Mesendoderm (in vitro differentiated cells): ENCODE measurements around the gene MMP8.

Experiments
- DNase-seq: peaks from one replicate; pipeline ENCODE4 v3.0.0; 2013
- H2AK5ac ChIP-seq: 2 replicates; pipeline ENCODE4 v1.6.1; 2013; ENCODE audit warnings: low read length, inconsistent platforms
- H2BK120ac ChIP-seq: 2 replicates; pipeline ENCODE4 v1.6.1; 2013; ENCODE audit warnings: low read depth, mild to moderate bottlenecking, low read length, moderate library complexity, mixed read lengths
- H2BK15ac ChIP-seq: replicated peaks from 2 replicates; pipeline ENCODE4 v1.6.1; 2013; ENCODE audit warnings: low read depth, mild to moderate bottlenecking, moderate library complexity
- H2BK5ac ChIP-seq: 2 replicates; pipeline ENCODE4 v1.6.1; 2013; ENCODE audit warnings: low read length, inconsistent platforms
- H3K18ac ChIP-seq: 2 replicates; pipeline ENCODE4 v1.6.1; 2013; ENCODE audit warnings: mild to moderate bottlenecking, low read length, mixed read lengths
- H3K23ac ChIP-seq: one replicate; pipeline ENCODE4 v1.6.1; 2013; ENCODE audit warnings: low read length
- H3K27ac ChIP-seq: 2 replicates; pipeline ENCODE4 v1.5.1; 2013; ENCODE audit warnings: low read depth, mild to moderate bottlenecking, inconsistent platforms, low read length, moderate library complexity
- H3K27me3 ChIP-seq: 2 replicates; pipeline ENCODE4 v1.6.1; 2013; ENCODE audit warnings: low read length, control low read depth, mild to moderate bottlenecking, inconsistent platforms; ENCODE audit not compliant: insufficient read depth, poor library complexity
- H3K36me3 ChIP-seq: 2 replicates; pipeline ENCODE4 v1.6.1; 2013; ENCODE audit warnings: low read length, inconsistent platforms; ENCODE audit not compliant: control insufficient read depth, insufficient read depth
- H3K4ac ChIP-seq: one replicate; pipeline ENCODE4 v1.6.1; 2013; ENCODE audit warnings: low read depth, mild to moderate bottlenecking, low read length, moderate library complexity
- H3K4me1 ChIP-seq: 2 replicates; pipeline ENCODE4 v1.6.1; 2013; ENCODE audit warnings: low read depth, low read length, inconsistent platforms; ENCODE audit not compliant: control insufficient read depth
- H3K4me2 ChIP-seq: 2 replicates; pipeline ENCODE4 v1.6.1; 2013; ENCODE audit warnings: low read length
- H3K4me3 ChIP-seq: 2 replicates; pipeline ENCODE4 v1.5.1; 2013; ENCODE audit warnings: mild to moderate bottlenecking, low read length
- H3K56ac ChIP-seq: one replicate; pipeline ENCODE4 v1.6.1; 2013; ENCODE audit warnings: low read length
- H3K79me1 ChIP-seq: 2 replicates; pipeline ENCODE4 v1.6.1; 2013; ENCODE audit warnings: low read length, inconsistent platforms
- H3K79me2 ChIP-seq: 2 replicates; pipeline ENCODE4 v1.6.1; 2013; ENCODE audit warnings: mild to moderate bottlenecking, low read length; ENCODE audit not compliant: control insufficient read depth, insufficient read depth
- H3K9ac ChIP-seq: 2 replicates; pipeline ENCODE4 v1.6.1; 2013; ENCODE audit warnings: low read length, inconsistent platforms
- H4K5ac ChIP-seq: one replicate; pipeline ENCODE4 v1.6.1; 2013; ENCODE audit warnings: low read length
- H4K8ac ChIP-seq: one replicate; pipeline ENCODE4 v1.6.1; 2013; ENCODE audit warnings: low read depth, mild to moderate bottlenecking, control low read depth, low read length, moderate library complexity
- WGBS: extraction: QIAGEN DNeasy Blood & Tissue Kit; methylation state at CpG from one replicate; pipeline ENCODE4 v1.1.7; 2013; ENCODE audit warnings: low lambda C conversion rate, missing lambda C conversion rate; ENCODE audit not compliant: insufficient coverage; ENCODE audit errors: extremely low coverage; 5-methylcytosine and 5-hydroxymethylcytosine counted together

The MMP8 gene

GRCh38 chr11:102664001-102664752 lies 60.6 kb downstream of the MMP8 start:
- H3K4me3 ChIP-seq, result no peak overlapping the region
- no peak overlapping the region for H2BK5ac ChIP-seq
- H3K27me3 ChIP-seq, result no peaks in the 10 kb centered on the region
- no peak overlapping the region for H3K23ac ChIP-seq
- DNase-seq, result peak; percentile 33
- no peak overlapping the region for H3K9ac ChIP-seq
- no peak overlapping the region for H4K5ac ChIP-seq
- no peak overlapping the region for H2BK15ac ChIP-seq
- no peaks in the 10 kb centered on the region for H3K36me3 ChIP-seq
- no CpG with 5 or more reads among the region's 13 CpGs for WGBS
- H4K8ac ChIP-seq, result no peak overlapping the region
- H3K4ac ChIP-seq, result no peak overlapping the region
- no peak overlapping the region for H3K56ac ChIP-seq
- H2BK120ac ChIP-seq, result no peak overlapping the region
- H3K79me2 ChIP-seq, result no peaks in the 10 kb centered on the region
- H3K27ac ChIP-seq, result no peak overlapping the region
- H3K4me1 ChIP-seq, result no peaks in the 10 kb centered on the region
- no peaks in the 10 kb centered on the region for H3K79me1 ChIP-seq
- H2AK5ac ChIP-seq, result no peak overlapping the region
- no peak overlapping the region for H3K4me2 ChIP-seq
- H3K18ac ChIP-seq, result no peak overlapping the region

- Histone ChIP-seq H3K18ac (no peak overlapping the region), H4K8ac (no peak overlapping the region), H3K9ac (no peak overlapping the region), H3K4me1 (no peaks in the 10 kb centered on the region), H2AK5ac (no peak overlapping the region), H2BK5ac (no peak overlapping the region), H3K4me3 (no peak overlapping the region), H3K23ac (no peak overlapping the region), H3K56ac (no peak overlapping the region), H3K27ac (no peak overlapping the region), H3K4ac (no peak overlapping the region), H3K27me3 (no peaks in the 10 kb centered on the region), H3K79me1 (no peaks in the 10 kb centered on the region), H3K79me2 (no peaks in the 10 kb centered on the region), H3K36me3 (no peaks in the 10 kb centered on the region), H2BK15ac (no peak overlapping the region), H2BK120ac (no peak overlapping the region), H3K4me2 (no peak overlapping the region), H4K5ac (no peak overlapping the region)
- DNase-seq, result no peak
These were observed 62.1 kb downstream of the MMP8 start for GRCh38 chr11:102662607-102663006.
